HG02840 (cell line): ENCODE measurements around the gene IKBIP.
"Not testable (repeated sequence)": the region's sequence is repeated elsewhere in the genome, so short reads cannot be mapped to it uniquely, and the experiment has no call there.

Experiments used
- ATAC-seq: cut with Tn5 transposase; IDR thresholded peaks from one replicate; pipeline ENCODE4 v1.9.1; 2021; ENCODE audit warnings: mild to moderate bottlenecking, moderate library complexity, moderate number of reproducible peaks; ENCODE audit not compliant: unreplicated experiment, low FRiP score

The IKBIP gene

GRCh38 chr12:98644712-98645571 lies at the start of gene IKBIP, which contains the start of gene APAF1:
TSS of gene IKBIP (minus strand) at chr12:98644788. CDS start at chr12:98644701, 87 bp downstream.
TSS of gene APAF1 (plus strand) at chr12:98645290. CDS start at chr12:98648360, 3,070 bp downstream.
- peak; percentile 84 for ATAC-seq

- ATAC-seq, result no peak
Observed at GRCh38 chr12:98691351-98691750, 46.8 kb upstream of the IKBIP start.

GRCh38 chr12:98686603-98687002 lies 42.0 kb upstream of the IKBIP start:
- ATAC-seq, result no peak

GRCh38 chr12:98684199-98684598 lies 39.6 kb upstream of the IKBIP start:
- ATAC-seq, result no peak

GRCh38 chr12:98679611-98680005 lies 35.0 kb upstream of the IKBIP start:
- ATAC-seq, result no peak

- no peak for ATAC-seq
Observed at GRCh38 chr12:98678946-98679610, 34.5 kb upstream of the IKBIP start.

- no peak for ATAC-seq
Observed at GRCh38 chr12:98678236-98678945, 33.8 kb upstream of the IKBIP start.

- no peak for ATAC-seq
Observed at GRCh38 chr12:98674841-98675240, 30.3 kb upstream of the IKBIP start.

- no peak for ATAC-seq
Observed at GRCh38 chr12:98671459-98671858, 26.9 kb upstream of the IKBIP start.

GRCh38 chr12:98669751-98670150 lies 25.2 kb upstream of the IKBIP start:
- ATAC-seq, result no peak

- no peak for ATAC-seq
Observed at GRCh38 chr12:98660521-98660920, 15.9 kb upstream of the IKBIP start.

GRCh38 chr12:98656289-98657101 lies 11.9 kb upstream of the IKBIP start:
- ATAC-seq, result no peak

- ATAC-seq, result no peak
Observed at GRCh38 chr12:98653866-98654493, 9.4 kb upstream of the IKBIP start.

GRCh38 chr12:98651328-98651727 lies 6.7 kb upstream of the IKBIP start:
- no peak for ATAC-seq

GRCh38 chr12:98646294-98647090 lies 1.9 kb upstream of the IKBIP start:
- ATAC-seq, result no peak

GRCh38 chr12:98645572-98646067 lies 1.0 kb upstream of the IKBIP start:
- no peak for ATAC-seq

- peak; percentile 24 for ATAC-seq
Observed at GRCh38 chr12:98644433-98644711, 216 bp downstream of the IKBIP start.

- not testable (repeated sequence) for ATAC-seq
Observed at GRCh38 chr12:98642801-98643200, 1.8 kb downstream of the IKBIP start.

- no peak for ATAC-seq
Observed at GRCh38 chr12:98639491-98639890, 5.1 kb downstream of the IKBIP start.
